ENCODE data around the gene FCHSD2.

Gene FCHSD2

DNA sequence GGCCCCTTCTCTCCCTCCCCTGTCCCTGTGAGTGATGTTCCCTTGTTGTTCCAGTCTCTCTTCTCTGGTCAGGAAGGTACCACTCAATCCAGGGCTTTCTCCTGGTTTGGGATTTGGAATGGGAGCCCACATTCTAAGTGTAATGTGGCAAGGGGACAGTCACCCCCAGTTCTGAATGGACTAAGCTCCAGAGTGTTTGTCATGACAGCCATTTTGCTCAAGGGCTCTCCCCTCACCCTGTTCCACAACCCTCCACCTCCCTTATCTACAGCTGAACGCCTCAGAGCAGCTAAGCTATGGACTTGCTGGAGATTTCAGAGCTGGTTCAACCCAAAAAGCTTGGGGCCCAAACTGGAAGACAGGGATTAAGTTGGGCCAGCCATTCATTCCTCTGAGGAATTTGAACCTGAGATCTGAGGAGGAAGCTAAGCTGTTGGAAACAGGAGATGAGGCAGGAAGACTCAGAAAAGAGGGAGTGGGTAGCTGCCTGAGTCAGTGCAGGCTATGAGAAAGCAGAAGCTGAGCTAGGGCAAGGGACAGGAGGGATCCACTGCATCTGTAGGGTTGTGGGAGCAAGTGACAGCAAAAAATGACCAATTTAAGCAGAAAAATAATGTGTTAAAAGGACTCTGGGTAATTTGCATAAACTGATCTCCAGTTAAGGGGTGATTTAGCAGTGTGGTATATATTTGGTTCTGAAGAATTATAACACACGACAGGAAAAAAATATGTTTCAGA, 22.9 kb upstream of the FCHSD2 start:
- CTCF ChIA-PET = interaction anchor here (1.2 to 5.4 kb wide), 4 partner anchors 13 to 142 kb away, joined by 4 to 29 read pairs (median 6); no protein-coding TSS in a partner anchor
- TF ChIP-seq PRDM10 (tag by site-specific recombination; IDR thresholded peaks at IDR 0.05) (0 out of 2 replicates have a peak, but pooled peaks have one; percentile 35), KLF9 (tag by site-specific recombination; IDR thresholded peaks at IDR 0.05; ENCODE audit: low read depth) (no peak)
- no peak overlapping the region for H3K27ac ChIP-seq (ENCODE audit: extremely low read depth, low read depth, low read length)
- H3K4me1 ChIP-seq (ENCODE audit: control insufficient read depth, insufficient read depth, low read length) = no peaks in the 10 kb centered on the region
- H3K36me3 ChIP-seq (ENCODE audit: control insufficient read depth in 2 of 2, insufficient read depth in 1 of 2, low read length in 2 of 2) = no peaks in the 10 kb centered on the region
- no peaks in the 10 kb centered on the region for H3K9me3 ChIP-seq (ENCODE audit: control insufficient read depth, insufficient read depth, low read depth, low read length)
- POLR2A ChIA-PET = no interaction called here
- H3K4me3 ChIP-seq (ENCODE audit: low read depth, low read length) = no peak overlapping the region

DNA sequence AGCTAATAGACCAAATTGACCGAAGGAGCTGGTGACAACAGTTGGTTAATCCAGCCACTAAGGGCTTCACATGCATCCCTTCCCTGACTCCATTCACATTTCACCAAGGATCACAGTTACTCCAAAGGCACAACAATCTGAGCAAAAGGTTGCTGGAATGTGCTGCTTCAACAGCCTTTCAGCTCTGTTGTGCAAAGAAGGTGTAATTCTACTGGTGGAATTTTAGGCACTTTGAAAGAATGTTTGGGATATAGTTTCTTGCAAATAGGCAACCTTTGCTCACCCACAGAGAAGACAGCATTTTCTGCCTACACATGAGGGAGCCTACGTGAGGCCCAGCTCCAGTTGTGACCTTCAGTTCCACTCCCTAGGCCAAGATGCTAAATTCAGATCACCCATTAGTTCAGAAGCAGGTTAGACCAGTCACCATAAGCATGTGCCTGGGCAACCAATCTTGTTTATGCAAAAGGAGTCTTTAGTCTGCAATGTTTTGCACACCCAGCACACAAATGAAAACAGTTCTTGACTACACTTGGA, 21.6 kb upstream of the FCHSD2 start:
- CTCF ChIA-PET = interaction anchor here (1.1 to 2.9 kb wide), 4 partner anchors 9 to 143 kb away, joined by 4 to 24 read pairs (median 4); no protein-coding TSS in a partner anchor
- Histone ChIP-seq H3K4me3 (ENCODE audit: low read depth, low read length) (no peak overlapping the region), H3K9me3 (ENCODE audit: control insufficient read depth, insufficient read depth, low read depth, low read length) (no peaks in the 10 kb centered on the region), H3K4me1 (ENCODE audit: control insufficient read depth, insufficient read depth, low read length) (no peaks in the 10 kb centered on the region), H3K27ac (ENCODE audit: extremely low read depth, low read depth, low read length) (no peak overlapping the region), H3K36me3 (ENCODE audit: control insufficient read depth in 2 of 2, insufficient read depth in 1 of 2, low read length in 2 of 2) (no peaks in the 10 kb centered on the region)
- TF ChIP-seq ZEB2 (tag by site-specific recombination; IDR thresholded peaks at IDR 0.05) (no peak), ZNF155 (tag by site-specific recombination; IDR thresholded peaks at IDR 0.05) (no peak), ZNF26 (tag by site-specific recombination; IDR thresholded peaks at IDR 0.05) (no peak), ZNF350 (tag by site-specific recombination; IDR thresholded peaks at IDR 0.05) (no peak), ZSCAN4 (tag by site-specific recombination; IDR thresholded peaks at IDR 0.05) (no peak), ZNF555 (tag by site-specific recombination; conservative IDR thresholded peaks at IDR 0.05) (no peak), ZNF341 (tag by site-specific recombination; IDR thresholded peaks at IDR 0.05; ENCODE audit: low read depth) (no peak), ZNF311 (tag by site-specific recombination; IDR thresholded peaks at IDR 0.05; ENCODE audit: borderline replicate concordance) (no peak), ZNF157 (tag by site-specific recombination; IDR thresholded peaks at IDR 0.05) (no peak), ZNF629 (tag by site-specific recombination; IDR thresholded peaks at IDR 0.05) (no peak), REPIN1 (tag by site-specific recombination; IDR thresholded peaks at IDR 0.05; ENCODE audit: low read depth) (no peak), SALL2 (tag by site-specific recombination; IDR thresholded peaks at IDR 0.05; ENCODE audit: borderline replicate concordance) (no peak), EGR2 (tag by site-specific recombination; IDR thresholded peaks at IDR 0.05; ENCODE audit: low read depth) (no peak), ZNF114 (tag by site-specific recombination; IDR thresholded peaks at IDR 0.05) (no peak), ZNF37A (tag by site-specific recombination; IDR thresholded peaks at IDR 0.05) (no peak)
- TF ChIP-seq, protein P1, sequence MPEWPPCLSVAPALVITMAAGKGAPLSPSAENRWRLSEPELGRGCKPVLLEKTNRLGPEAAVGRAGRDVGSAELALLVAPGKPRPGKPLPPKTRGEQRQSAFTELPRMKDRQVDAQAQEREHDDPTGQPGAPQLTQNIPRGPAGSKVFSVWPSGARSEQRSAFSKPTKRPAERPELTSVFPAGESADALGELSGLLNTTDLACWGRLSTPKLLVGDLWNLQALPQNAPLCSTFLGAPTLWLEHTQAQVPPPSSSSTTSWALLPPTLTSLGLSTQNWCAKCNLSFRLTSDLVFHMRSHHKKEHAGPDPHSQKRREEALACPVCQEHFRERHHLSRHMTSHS (tag by site-specific recombination; IDR thresholded peaks at IDR 0.05) = no peak
- TF ChIP-seq, protein P2, sequence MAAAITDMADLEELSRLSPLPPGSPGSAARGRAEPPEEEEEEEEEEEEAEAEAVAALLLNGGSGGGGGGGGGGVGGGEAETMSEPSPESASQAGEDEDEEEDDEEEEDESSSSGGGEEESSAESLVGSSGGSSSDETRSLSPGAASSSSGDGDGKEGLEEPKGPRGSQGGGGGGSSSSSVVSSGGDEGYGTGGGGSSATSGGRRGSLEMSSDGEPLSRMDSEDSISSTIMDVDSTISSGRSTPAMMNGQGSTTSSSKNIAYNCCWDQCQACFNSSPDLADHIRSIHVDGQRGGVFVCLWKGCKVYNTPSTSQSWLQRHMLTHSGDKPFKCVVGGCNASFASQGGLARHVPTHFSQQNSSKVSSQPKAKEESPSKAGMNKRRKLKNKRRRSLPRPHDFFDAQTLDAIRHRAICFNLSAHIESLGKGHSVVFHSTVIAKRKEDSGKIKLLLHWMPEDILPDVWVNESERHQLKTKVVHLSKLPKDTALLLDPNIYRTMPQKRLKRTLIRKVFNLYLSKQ (tag by site-specific recombination; IDR thresholded peaks at IDR 0.05; ENCODE audit: borderline replicate concordance) = no peak
- TF ChIP-seq, protein P3, sequence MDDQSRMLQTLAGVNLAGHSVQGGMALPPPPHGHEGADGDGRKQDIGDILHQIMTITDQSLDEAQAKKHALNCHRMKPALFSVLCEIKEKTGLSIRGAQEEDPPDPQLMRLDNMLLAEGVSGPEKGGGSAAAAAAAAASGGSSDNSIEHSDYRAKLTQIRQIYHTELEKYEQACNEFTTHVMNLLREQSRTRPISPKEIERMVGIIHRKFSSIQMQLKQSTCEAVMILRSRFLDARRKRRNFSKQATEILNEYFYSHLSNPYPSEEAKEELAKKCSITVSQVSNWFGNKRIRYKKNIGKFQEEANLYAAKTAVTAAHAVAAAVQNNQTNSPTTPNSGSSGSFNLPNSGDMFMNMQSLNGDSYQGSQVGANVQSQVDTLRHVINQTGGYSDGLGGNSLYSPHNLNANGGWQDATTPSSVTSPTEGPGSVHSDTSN (CRISPR knock-in tag; IDR thresholded peaks at IDR 0.05) = no peak
- POLR2A ChIA-PET = interaction anchor here (2.2 kb wide), 1 partner anchor 22 kb away, joined by 6 read pairs; the partner anchor contains the start of gene FCHSD2

Measured in HEK293 (cell line).